ENCODE data around the gene HMGB1. TPM values are rescaled to one million over a fixed set of nuclear protein-coding genes. Genes with fewer than 3 reads are reported as not detected.
A peak's percentile ranks its signal among the peaks of the same experiment; 100 is the strongest.

The HMGB1 gene
- total RNA-seq, 1 donor from 2014 or later: 135 TPM

- Histone ChIP-seq H3K9me3 (no peaks in the 10 kb centered on the region), H3K4me3 (peak within 1 kb of the TSS; percentile 73 to 75), H3K27ac (peak within 1 kb of the TSS; percentile 95 to 98), H3K36me3 (no peaks in the 10 kb centered on the region), H3K27me3 (no peaks in the 10 kb centered on the region), H3K4me1 (peaks cover 8 to 12% of the 10 kb centered on the region in 2 donors)
- peak; percentile 10 to 87 for DNase-seq (ENCODE audit: low spot score in 2 of 2)
- intact Hi-C loops (cut with DNase I): loop anchor here (1.0 to 2.0 kb wide), 4 partner anchors 23 to 741 kb away; partner anchors contain the start of gene USPL1
- no peak for TF ChIP-seq CTCF (IDR thresholded peaks at IDR 0.05)
These were observed 43.5 kb downstream of the HMGB1 start, which contains the start of gene UBE2L5 for GRCh38 chr13:30422054-30422839. Gene UBE2L5, plus strand, starts transcription at chr13:30422493. Its CDS starts 5,498 bp downstream, at chr13:30427991.

- intact Hi-C loops (cut with DNase I): loop anchor here (1.0 to 2.0 kb wide), 6 partner anchors 13 to 741 kb away; partner anchors contain the start of genes HMGB1 and USPL1
These were observed 44.4 kb downstream of the HMGB1 start for GRCh38 chr13:30421093-30422053.

GRCh38 chr13:30418717-30419459 lies 46.8 kb downstream of the HMGB1 start:
- no peak for TF ChIP-seq CTCF (IDR thresholded peaks at IDR 0.05)
- H3K27ac ChIP-seq: no peak overlapping the region
- DNase-seq (ENCODE audit: low spot score in 2 of 2): no peak

More at GRCh38 chr13:30421093-30422053, 44.4 kb downstream of the HMGB1 start:
- H3K4me3 ChIP-seq: peak overlapping the region; percentile 73 to 75
- H3K27me3 ChIP-seq: no peaks in the 10 kb centered on the region
- no peaks in the 10 kb centered on the region for H3K36me3 ChIP-seq
- H3K4me1 ChIP-seq: peaks cover 8 to 12% of the 10 kb centered on the region in 2 donors
- H3K9me3 ChIP-seq: no peaks in the 10 kb centered on the region
- H3K27ac ChIP-seq: peak overlapping the region; percentile 95 to 98
- DNase-seq (ENCODE audit: low spot score in 2 of 2): peak; percentile 62 to 95
- TF ChIP-seq CTCF (IDR thresholded peaks at IDR 0.05): no peak

GRCh38 chr13:30418075-30418716 lies 47.5 kb downstream of the HMGB1 start:
- no peak overlapping the region for H3K27ac ChIP-seq
- no peak for TF ChIP-seq CTCF (IDR thresholded peaks at IDR 0.05)

More at GRCh38 chr13:30418717-30419459, 46.8 kb downstream of the HMGB1 start:
- Histone ChIP-seq H3K4me1 (peaks cover 8 to 12% of the 10 kb centered on the region in 2 donors), H3K36me3 (no peaks in the 10 kb centered on the region), H3K9me3 (no peaks in the 10 kb centered on the region), H3K27me3 (no peaks in the 10 kb centered on the region), H3K4me3 (no peak overlapping the region)
- intact Hi-C loops (cut with DNase I): no loop called here

More at GRCh38 chr13:30418075-30418716, 47.5 kb downstream of the HMGB1 start:
- H3K9me3 ChIP-seq: no peaks in the 10 kb centered on the region
- DNase-seq (ENCODE audit: low spot score in 2 of 2): no peak
- H3K27me3 ChIP-seq: no peaks in the 10 kb centered on the region
- no peaks in the 10 kb centered on the region for H3K36me3 ChIP-seq
- H3K4me1 ChIP-seq: peaks cover 8 to 9% of the 10 kb centered on the region in 2 donors
- no peak overlapping the region for H3K4me3 ChIP-seq
- intact Hi-C loops (cut with DNase I): no loop called here
